CD4-positive, CD25-positive, alpha-beta regulatory T cell (primary cell): ENCODE measurements around the gene P3H2. TPM values are rescaled to one million over a fixed set of nuclear protein-coding genes. Genes with fewer than 3 reads are reported as not detected.

Source experiments
- ATAC-seq, 2 donors: fragments of 150-1000 bp; cut with Tn5 transposase; one replicate each; pipeline ENCODE4 v1.10.0; 2021; ENCODE audit warnings: low read depth in 2 of 2, moderate number of reproducible peaks in 2 of 2, moderate library complexity in 1 of 2
- DNase-seq, 3 donors: peaks; one replicate each; pipeline versions ENCODE4 v3.0.0 to v3.0.0-alpha.2; 2012 to 2022; ENCODE audit warnings: mixed read lengths in 1 of 3
- H3K27ac ChIP-seq: one replicate; pipeline ENCODE4 v1.7.0; 2013; ENCODE audit warnings: mild to moderate bottlenecking, low read length; ENCODE audit not compliant: insufficient read depth, poor library complexity, severe bottlenecking
- H3K27me3 ChIP-seq: one replicate; pipeline ENCODE4 v1.7.0; 2013; ENCODE audit warnings: low read length; ENCODE audit not compliant: control insufficient read depth, insufficient read depth
- H3K36me3 ChIP-seq: one replicate; pipeline ENCODE4 v1.7.0; 2013; ENCODE audit warnings: mild to moderate bottlenecking, low read length, moderate library complexity; ENCODE audit not compliant: control insufficient read depth, insufficient read depth
- H3K4me1 ChIP-seq: 2 replicates; pipeline ENCODE4 v1.7.0; 2013; ENCODE audit warnings: mild to moderate bottlenecking, low read length; ENCODE audit not compliant: insufficient read depth, control insufficient read depth, poor library complexity, severe bottlenecking
- H3K4me3 ChIP-seq: one replicate; pipeline ENCODE4 v1.7.0; 2013; ENCODE audit warnings: low read depth, mild to moderate bottlenecking, low read length, moderate library complexity
- H3K9me3 ChIP-seq, 2 experiments: 1 replicate in 1 of 2; 2 replicates in 1 of 2; pipeline ENCODE4 v1.7.0; 2013; ENCODE audit warnings: low read length in 2 of 2, mild to moderate bottlenecking in 1 of 2, moderate library complexity in 1 of 2; ENCODE audit not compliant: control insufficient read depth in 2 of 2
- H3K27ac Mint-ChIP-seq, 3 donors: one replicate each; pipeline ENCODE4 v1.8.0; 2020 to 2022; ENCODE audit warnings: mild to moderate bottlenecking in 3 of 3, mixed read lengths in 3 of 3, moderate library complexity in 2 of 3
- H3K27me3 Mint-ChIP-seq: one replicate; pipeline ENCODE4 v1.8.0; 2022; ENCODE audit warnings: mild to moderate bottlenecking, mixed read lengths
- H3K36me3 Mint-ChIP-seq: one replicate; pipeline ENCODE4 v1.8.0; 2020; ENCODE audit warnings: mixed read lengths
- H3K4me1 Mint-ChIP-seq, 4 donors: one replicate each; pipeline ENCODE4 v1.8.0; 2020 to 2022; ENCODE audit warnings: mixed read lengths in 4 of 4, mild to moderate bottlenecking in 1 of 4
- H3K4me3 Mint-ChIP-seq, 4 donors: one replicate each; pipeline ENCODE4 v1.8.0; 2020 to 2022; ENCODE audit warnings: mild to moderate bottlenecking in 4 of 4, mixed read lengths in 4 of 4, moderate library complexity in 3 of 4
- H3K9me3 Mint-ChIP-seq, 7 donors: one replicate each; pipeline ENCODE4 v1.8.0; 2020 to 2022; ENCODE audit warnings: mixed read lengths in 7 of 7, mild to moderate bottlenecking in 3 of 7, moderate library complexity in 2 of 7
- polyA plus RNA-seq, 4 donors: library from polyadenylated mRNA; unstranded; fragments of 300-500 nt; fragmentation: Illumina TruSeq; gene quantifications; one replicate each; pipeline ENCODE4 v1.2.3, GENCODE V29; 2021
- total RNA-seq: library from RNA; stranded (reverse); gene quantifications from one replicate; pipeline ENCODE4 v1.2.3, GENCODE V29; 2022

The P3H2 gene
- total and polyA plus RNA-seq, 5 donors from 2014 or later: not detected

- no peak overlapping the region for H3K4me3 Mint-ChIP-seq
- H3K9me3 ChIP-seq: no peaks in the 10 kb centered on the region
- no peak overlapping the region for H3K27ac Mint-ChIP-seq
- peaks cover 0 to 8% (median 0%) of the 10 kb centered on the region in 7 donors for H3K9me3 Mint-ChIP-seq
- H3K27ac ChIP-seq: no peak overlapping the region
- H3K27me3 ChIP-seq: no peaks in the 10 kb centered on the region
- no peak for ATAC-seq
- H3K36me3 Mint-ChIP-seq: no peaks in the 10 kb centered on the region
- no peaks in the 10 kb centered on the region for H3K36me3 ChIP-seq
- no peaks in the 10 kb centered on the region for H3K4me1 Mint-ChIP-seq
- no peak for DNase-seq
- H3K4me1 ChIP-seq: no peaks in the 10 kb centered on the region
- no peak overlapping the region for H3K4me3 ChIP-seq
- peaks cover 25% of the 10 kb centered on the region for H3K27me3 Mint-ChIP-seq
These were observed 11.7 kb upstream of the P3H2 start for GRCh38 chr3:190132371-190132770.

DNA sequence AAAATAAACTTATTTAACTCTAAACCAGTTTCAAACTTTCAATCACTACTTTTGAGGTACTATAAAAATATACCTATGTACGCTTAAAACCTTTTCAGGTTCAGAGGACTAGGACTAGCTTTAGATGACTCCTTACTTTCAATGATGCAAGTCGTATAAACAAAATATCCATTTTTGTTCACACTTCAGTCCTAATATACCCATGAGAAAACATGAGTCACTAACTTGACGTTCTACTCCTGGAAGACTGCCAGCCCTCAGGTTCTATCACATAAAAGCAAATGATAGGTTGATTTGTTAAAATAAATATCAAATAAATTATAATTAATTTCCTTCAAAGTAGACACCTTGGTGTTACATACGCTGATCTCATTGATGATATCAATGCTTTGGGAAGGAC, 10.6 kb upstream of the P3H2 start:
- Histone ChIP-seq H3K4me1 (no peaks in the 10 kb centered on the region), H3K27ac (no peak overlapping the region), H3K9me3 (no peaks in the 10 kb centered on the region), H3K27me3 (no peaks in the 10 kb centered on the region), H3K4me3 (no peak overlapping the region), H3K36me3 (no peaks in the 10 kb centered on the region)
- peaks cover 25% of the 10 kb centered on the region for H3K27me3 Mint-ChIP-seq
- DNase-seq (no peak), ATAC-seq (no peak)
- H3K36me3 Mint-ChIP-seq: no peaks in the 10 kb centered on the region
- no peak overlapping the region for H3K4me3 Mint-ChIP-seq
- H3K27ac Mint-ChIP-seq: no peak overlapping the region
- no peaks in the 10 kb centered on the region for H3K4me1 Mint-ChIP-seq
- H3K9me3 Mint-ChIP-seq: peaks cover 0 to 6% (median 0%) of the 10 kb centered on the region in 7 donors

DNA sequence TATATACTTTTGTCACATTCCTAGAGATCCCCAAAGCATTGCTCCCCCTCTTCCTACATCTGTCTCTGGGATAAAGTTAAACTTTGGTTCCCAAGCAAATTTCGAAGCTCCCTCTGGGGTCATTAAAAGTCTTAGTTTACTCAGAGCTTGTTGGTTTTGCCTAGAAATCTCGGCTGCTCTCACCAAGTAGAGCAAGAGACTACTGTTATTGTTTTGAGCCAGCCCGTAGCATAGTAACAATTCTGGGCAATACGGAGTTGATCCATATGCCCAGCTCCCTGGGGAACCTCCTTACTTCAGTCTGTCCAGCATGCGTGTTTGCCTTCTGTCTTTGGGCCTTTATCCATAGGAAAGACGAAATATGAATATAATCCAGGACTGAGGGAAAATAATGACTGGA, 10.0 kb upstream of the P3H2 start:
- Mint-ChIP-seq H3K27me3 (peaks cover 25% of the 10 kb centered on the region), H3K27ac (no peak overlapping the region), H3K4me1 (no peaks in the 10 kb centered on the region), H3K9me3 (peaks cover 0 to 6% (median 0%) of the 10 kb centered on the region in 7 donors), H3K36me3 (no peaks in the 10 kb centered on the region), H3K4me3 (no peak overlapping the region)
- no peak for DNase-seq
- no peak overlapping the region for H3K27ac ChIP-seq
- ATAC-seq: no peak
- H3K4me3 ChIP-seq: no peak overlapping the region
- H3K36me3 ChIP-seq: no peaks in the 10 kb centered on the region
- H3K27me3 ChIP-seq: no peaks in the 10 kb centered on the region
- H3K4me1 ChIP-seq: no peaks in the 10 kb centered on the region
- no peaks in the 10 kb centered on the region for H3K9me3 ChIP-seq

DNA sequence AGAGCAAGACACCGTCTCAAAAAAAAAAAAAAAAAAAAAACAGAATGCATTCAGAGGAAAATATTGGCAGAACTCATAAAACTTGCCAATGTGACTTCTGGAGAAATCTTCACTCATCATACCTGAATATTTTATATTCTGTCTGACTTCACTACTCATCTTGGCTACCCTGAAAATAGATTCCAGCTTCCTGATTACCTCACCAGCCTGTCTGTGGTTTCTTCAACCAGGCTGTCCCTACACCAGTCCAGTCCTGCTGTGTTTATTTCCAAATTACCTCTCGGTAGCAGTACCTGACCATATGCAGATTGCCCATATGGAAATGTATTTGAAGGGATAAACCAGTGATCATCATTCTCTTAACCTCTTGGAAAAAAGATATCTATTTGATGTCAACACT, 9.3 kb upstream of the P3H2 start:
- Mint-ChIP-seq H3K36me3 (no peaks in the 10 kb centered on the region), H3K4me3 (no peak overlapping the region), H3K27me3 (peaks cover 20% of the 10 kb centered on the region), H3K4me1 (no peaks in the 10 kb centered on the region), H3K27ac (no peak overlapping the region), H3K9me3 (peaks cover 0 to 3% (median 0%) of the 10 kb centered on the region in 7 donors)
- ATAC-seq (no peak), DNase-seq (no peak)
- Histone ChIP-seq H3K4me1 (no peaks in the 10 kb centered on the region), H3K9me3 (no peaks in the 10 kb centered on the region), H3K4me3 (no peak overlapping the region), H3K27me3 (no peaks in the 10 kb centered on the region), H3K36me3 (no peaks in the 10 kb centered on the region), H3K27ac (no peak overlapping the region)

- H3K36me3 ChIP-seq: no peaks in the 10 kb centered on the region
- Mint-ChIP-seq H3K4me3 (no peak overlapping the region), H3K36me3 (no peaks in the 10 kb centered on the region), H3K27ac (no peak overlapping the region), H3K27me3 (peaks cover 23% of the 10 kb centered on the region), H3K4me1 (no peaks in the 10 kb centered on the region), H3K9me3 (peaks cover 0 to 2% (median 0%) of the 10 kb centered on the region in 7 donors)
- DNase-seq (no peak), ATAC-seq (no peak)
- no peaks in the 10 kb centered on the region for H3K4me1 ChIP-seq
- H3K4me3 ChIP-seq: no peak overlapping the region
- peaks cover 2% of the 10 kb centered on the region for H3K27me3 ChIP-seq
- H3K27ac ChIP-seq: no peak overlapping the region
- H3K9me3 ChIP-seq: no peaks in the 10 kb centered on the region
These were observed 7.1 kb upstream of the P3H2 start for GRCh38 chr3:190127797-190128196.

DNA sequence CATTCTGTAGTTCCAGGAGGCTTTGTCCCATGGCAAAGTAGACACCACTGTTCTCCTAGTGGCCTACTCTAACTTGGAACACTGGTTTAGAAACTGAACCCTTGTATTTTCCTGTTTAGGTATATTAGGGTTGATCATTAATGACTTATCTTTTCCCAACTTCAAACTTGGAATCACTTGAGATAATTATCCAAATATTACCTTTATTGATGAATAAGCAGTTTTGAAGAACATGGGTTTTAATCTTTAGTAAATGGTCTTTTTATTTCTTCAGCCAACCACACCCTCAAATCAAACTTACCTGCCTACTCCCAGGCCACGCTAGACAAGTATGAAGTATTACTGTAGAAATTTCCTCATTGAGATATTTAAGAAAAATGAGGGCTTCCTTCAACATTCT, 6.5 kb upstream of the P3H2 start:
- Mint-ChIP-seq H3K36me3 (no peaks in the 10 kb centered on the region), H3K27ac (no peak overlapping the region), H3K27me3 (peaks cover 18% of the 10 kb centered on the region), H3K9me3 (peaks cover 0 to 2% (median 0%) of the 10 kb centered on the region in 7 donors), H3K4me3 (no peak overlapping the region), H3K4me1 (no peaks in the 10 kb centered on the region)
- Histone ChIP-seq H3K27ac (no peak overlapping the region), H3K27me3 (peaks cover 5% of the 10 kb centered on the region), H3K4me1 (no peaks in the 10 kb centered on the region), H3K4me3 (no peak overlapping the region), H3K9me3 (no peaks in the 10 kb centered on the region), H3K36me3 (no peaks in the 10 kb centered on the region)
- ATAC-seq: no peak
- DNase-seq: no peak

DNA sequence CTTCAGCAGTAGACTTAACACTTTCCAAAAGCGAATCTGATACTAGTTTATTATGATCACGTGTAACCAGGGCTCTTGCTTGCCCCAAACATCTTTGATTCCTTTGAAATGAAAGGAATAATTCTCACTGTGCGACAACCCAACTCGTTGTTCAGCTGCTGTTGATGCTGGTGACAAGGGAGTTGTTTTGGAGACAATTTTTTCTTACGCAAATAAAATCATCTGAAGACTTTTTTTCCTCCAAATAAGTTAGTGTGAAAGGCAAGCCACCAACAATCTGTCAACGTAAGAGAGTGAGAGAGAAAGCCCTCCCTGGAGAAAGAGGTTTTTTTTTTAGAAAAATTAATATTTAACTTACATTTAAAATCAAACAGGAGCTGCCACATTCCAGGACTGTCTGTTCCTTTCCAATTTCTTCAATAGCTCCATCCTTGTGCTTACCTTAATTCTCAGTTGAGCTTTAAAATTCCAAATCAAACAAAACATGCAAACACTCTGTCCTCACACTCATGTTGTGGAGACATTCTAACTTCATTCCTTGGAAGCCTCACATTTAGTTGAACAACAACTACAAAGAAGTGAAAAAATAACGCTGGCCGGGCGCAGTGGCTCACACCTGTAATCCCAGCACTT, 4.9 kb upstream of the P3H2 start:
- Mint-ChIP-seq H3K36me3 (no peaks in the 10 kb centered on the region), H3K27me3 (peaks cover 21% of the 10 kb centered on the region), H3K27ac (no peak overlapping the region), H3K4me1 (no peaks in the 10 kb centered on the region), H3K9me3 (peaks cover 0 to 2% (median 0%) of the 10 kb centered on the region in 7 donors), H3K4me3 (no peak overlapping the region)
- no peak overlapping the region for H3K27ac ChIP-seq
- no peak for DNase-seq
- peaks cover 5% of the 10 kb centered on the region for H3K4me1 ChIP-seq
- no peak for ATAC-seq
- peaks cover 7% of the 10 kb centered on the region for H3K27me3 ChIP-seq
- H3K36me3 ChIP-seq: no peaks in the 10 kb centered on the region
- no peak overlapping the region for H3K4me3 ChIP-seq
- no peaks in the 10 kb centered on the region for H3K9me3 ChIP-seq

DNA sequence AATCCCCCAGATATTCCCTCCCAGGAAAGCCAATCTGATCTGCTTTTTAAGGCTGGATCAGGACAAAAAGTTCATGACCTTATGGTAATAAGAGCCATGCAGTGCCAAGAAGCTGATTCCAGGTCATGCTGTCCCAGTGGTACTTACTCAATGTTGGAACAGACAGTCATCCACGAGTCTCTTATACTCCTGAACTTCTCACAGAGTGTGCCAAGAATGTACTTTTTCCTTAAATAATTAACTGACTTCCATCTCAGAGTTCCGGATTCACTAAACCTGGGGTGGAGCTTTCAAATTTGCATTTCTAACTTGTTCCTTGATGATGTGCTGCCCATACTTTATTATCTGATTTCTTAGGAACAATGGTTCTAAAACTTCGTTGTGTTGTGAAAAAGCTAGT, 3.4 kb upstream of the P3H2 start:
- H3K27ac ChIP-seq: no peak overlapping the region
- no peak overlapping the region for H3K4me3 Mint-ChIP-seq
- H3K27me3 Mint-ChIP-seq: peaks cover 32% of the 10 kb centered on the region
- H3K36me3 ChIP-seq: no peaks in the 10 kb centered on the region
- no peaks in the 10 kb centered on the region for H3K36me3 Mint-ChIP-seq
- no peak overlapping the region for H3K27ac Mint-ChIP-seq
- H3K9me3 Mint-ChIP-seq: peaks cover 0 to 2% (median 0%) of the 10 kb centered on the region in 7 donors
- DNase-seq (no peak), ATAC-seq (no peak)
- no peaks in the 10 kb centered on the region for H3K9me3 ChIP-seq
- peaks cover 9% of the 10 kb centered on the region for H3K4me1 ChIP-seq
- peaks cover 0 to 9% (median 3%) of the 10 kb centered on the region in 4 donors for H3K4me1 Mint-ChIP-seq
- no peak overlapping the region for H3K4me3 ChIP-seq
- H3K27me3 ChIP-seq: peaks cover 11% of the 10 kb centered on the region
